Measurements from ENCODE around the gene CNIH4.
"Not testable (repeated sequence)": the region's sequence is repeated elsewhere in the genome, so short reads cannot be mapped to it uniquely, and the experiment has no call there.

The CNIH4 gene

DNA sequence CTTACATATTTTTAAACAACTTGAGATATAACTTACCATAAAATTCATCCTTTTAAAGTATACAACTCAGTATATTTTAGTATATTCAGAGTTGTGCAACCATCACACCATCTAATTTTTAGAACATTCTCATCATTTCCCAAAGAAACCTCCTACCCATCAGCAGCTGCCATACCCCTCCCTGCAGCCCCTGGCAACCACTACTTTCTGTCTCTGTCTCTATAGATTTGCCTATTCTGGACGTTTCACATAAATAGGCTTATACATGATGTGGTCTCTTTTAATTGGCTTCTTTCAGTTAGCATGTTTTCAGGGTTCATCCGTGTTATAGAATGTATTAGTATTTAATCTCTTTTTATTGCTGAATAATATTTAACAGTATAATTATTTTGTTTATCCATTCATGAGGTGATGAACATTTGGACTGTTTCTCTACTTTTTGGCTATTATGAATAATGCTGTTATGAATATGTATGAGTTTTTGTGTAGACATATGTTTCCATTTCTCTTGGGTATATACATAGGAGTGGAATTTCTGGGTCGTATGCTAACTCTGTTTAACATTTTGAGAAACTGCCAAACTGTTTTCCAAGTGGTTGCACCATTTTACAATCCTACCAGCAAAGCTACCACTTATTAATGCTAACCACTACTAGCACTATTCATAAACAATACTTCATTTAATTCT lies 48.4 kb downstream of the CNIH4 start:
- no peak for DNase-seq

DNA sequence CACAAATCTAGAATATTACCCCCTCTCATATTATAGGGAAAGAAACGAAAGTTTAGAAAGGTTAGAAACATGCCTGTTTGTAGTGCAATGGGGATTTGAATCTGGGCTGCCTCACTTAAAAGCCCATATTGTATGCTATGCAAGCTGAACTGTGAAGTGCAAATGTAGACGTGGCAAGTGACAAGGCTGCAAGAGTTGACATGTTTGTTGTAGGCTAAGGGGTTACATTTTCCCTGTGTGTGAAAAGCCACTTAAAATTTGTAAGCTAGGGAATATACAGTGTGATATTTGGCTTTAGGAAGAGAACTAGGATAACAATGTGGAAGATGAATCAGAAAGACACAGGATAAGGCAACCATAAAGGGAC lies 48.9 kb downstream of the CNIH4 start:
- no peak for DNase-seq

DNA sequence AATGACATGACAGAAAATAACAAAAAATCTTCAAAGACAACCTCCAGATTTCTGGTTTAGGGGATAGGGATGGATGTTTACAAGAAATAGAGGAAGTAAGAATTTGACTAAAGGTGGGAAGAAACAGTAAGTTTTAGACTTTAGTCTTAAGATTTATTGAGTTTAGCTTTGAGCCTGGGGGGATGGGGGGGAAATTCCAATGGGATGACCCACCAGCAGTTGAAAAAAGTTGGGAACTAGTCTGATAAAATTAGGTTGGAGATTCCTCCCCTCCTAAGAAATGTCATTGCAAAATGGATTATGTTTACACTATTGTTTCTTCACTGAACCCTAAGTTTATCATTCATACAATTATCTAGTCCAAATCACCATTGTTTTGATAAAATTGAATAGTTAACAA lies 49.5 kb downstream of the CNIH4 start:
- no peak for DNase-seq

DNA sequence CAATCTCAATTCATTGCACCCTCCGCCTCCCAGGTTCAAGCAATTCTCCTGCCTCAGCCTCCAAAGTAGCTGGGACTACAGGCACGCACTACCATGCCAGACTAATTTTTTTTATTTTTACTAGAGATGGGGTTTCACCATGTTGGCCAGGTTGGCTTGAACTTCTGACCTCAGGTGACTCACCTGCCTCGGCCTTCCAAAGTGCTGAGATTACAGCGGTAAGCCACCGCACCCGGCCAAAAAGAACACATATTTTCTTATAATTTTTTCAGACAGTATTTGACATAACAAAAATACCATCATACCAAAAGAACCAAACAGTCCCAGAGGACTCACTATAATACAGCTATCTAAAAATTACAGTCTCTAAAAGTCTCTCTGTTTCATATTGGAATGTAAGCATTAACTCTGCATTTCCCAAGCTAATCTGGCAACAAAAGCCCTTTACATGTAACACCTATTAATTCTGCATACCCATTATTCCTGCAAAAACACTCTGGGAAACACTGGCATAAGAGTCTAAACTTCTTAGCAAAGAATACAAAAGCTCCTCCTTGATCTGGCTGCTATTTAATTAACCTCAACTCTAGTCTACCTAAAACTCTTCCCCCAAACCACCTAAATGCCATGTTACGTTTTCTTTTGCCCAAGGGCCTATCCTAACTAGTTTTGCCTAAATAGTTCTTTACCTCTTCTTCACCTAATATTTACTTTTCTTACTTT lies 51.1 kb downstream of the CNIH4 start:
- no peak for DNase-seq

- DNase-seq = no peak
Observed at GRCh38 chr1:224408294-224408590, 51.6 kb downstream of the CNIH4 start.

DNA sequence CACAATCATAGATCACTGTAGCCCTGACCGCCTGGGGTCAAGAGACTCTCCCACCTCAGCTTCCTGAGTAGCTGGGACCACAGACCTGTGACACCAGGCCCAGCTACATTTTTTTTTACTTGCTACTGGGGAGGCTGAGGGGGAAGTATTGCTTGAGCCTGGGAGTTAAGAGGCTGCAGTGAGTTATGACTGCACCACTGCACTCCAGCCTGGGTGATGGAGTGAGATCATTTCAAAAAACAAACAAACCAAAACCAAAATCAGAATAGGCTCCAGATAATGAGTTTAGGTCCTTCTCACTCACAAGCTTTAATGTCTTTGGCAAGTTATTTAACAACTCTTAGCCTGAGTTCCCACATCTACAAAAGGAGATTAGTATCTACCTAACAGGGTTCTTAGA lies 55.1 kb downstream of the CNIH4 start:
- no peak for DNase-seq

DNA sequence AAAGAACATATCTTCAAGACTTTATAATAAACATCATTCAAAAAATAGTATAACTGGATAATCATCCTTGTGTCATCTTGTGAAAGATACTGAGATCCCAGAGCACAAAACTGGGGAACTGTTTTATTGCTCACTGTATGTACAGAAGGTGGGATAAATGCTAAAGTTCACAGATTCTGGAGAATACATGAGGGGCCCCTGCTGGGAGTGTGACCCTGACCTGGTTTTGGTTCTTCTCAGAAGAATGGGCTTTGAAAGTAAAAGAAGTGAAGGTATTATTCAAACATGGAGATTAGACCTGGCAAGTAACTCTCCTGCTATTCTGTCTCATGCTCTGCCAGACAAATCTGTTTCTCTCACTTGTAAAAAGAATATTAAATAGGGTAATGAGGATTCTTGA lies 63.4 kb downstream of the CNIH4 start:
- no peak for DNase-seq

GRCh38 chr1:224425279-224425884 lies 68.7 kb downstream of the CNIH4 start:
- no peak for DNase-seq

DNA sequence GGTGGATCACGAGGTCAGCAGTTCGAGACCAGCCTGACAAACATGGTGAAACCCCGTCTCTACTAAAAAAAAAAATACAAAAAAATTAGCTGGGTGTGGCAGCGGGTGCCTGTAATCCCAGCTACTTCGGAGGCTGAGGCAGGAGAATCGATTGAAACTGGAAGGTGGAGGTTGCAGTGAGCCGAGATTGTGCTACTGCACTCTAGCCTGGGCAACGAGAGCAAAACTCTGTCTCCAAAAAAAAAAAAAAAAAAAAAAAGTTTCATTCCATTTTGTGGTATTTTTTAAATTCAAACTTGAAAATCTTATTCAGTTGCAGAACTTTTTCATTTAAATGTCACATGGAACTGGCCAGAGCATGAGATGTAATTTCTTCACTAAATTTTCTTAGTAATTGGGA lies 70.2 kb downstream of the CNIH4 start:
- not testable (repeated sequence) for DNase-seq

DNA sequence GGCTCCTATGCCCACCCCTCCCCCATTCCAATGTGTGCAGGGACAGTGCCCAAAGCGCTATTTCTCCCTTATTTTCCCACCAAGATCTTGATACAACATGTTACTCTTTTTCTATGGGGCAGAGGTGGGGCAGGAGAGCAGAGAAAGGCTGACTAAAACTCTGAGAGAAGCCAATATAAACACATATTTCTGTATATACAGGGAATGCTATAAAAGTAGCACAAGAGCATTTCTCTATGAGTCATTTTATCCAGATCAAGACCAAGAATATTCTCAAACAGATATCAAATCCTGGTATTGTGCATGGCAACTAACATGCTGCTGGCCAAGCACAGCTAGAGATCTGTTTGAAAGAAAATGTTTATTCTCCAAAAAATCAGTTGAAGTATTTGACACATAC lies 70.7 kb downstream of the CNIH4 start:
- no peak for DNase-seq

DNA sequence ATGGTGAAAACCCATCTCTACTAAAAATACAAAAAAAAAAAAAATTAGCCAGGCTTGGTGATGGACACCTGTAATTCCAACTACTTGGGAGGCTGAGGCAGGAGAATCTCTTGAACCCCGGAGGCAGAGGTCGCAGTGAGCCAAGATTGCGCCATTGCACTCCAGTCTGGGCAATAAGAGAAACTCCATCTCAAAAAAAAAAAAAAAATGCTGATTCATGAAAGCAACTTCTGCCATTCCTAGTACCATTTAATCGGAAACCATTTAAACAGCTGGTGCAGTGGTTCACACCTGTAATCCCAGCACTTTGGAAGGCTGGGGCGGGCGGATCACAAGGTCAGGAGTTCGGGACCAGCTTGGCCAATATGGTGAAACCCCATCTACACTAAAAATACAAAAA lies 72.0 kb downstream of the CNIH4 start:
- DNase-seq = not testable (repeated sequence)
